GM18505 (cell line): ENCODE data around the gene KIRREL3.

Experiments
- ATAC-seq: cut with Tn5 transposase; IDR thresholded peaks from one replicate; pipeline ENCODE4 v1.9.1; 2021; ENCODE audit not compliant: unreplicated experiment
- POLR2A ChIP-seq: IDR thresholded peaks from 4 replicates; pipeline ENCODE4 v1.6.1; 2011; ENCODE audit warnings: borderline replicate concordance; ENCODE audit not compliant: insufficient read depth, insufficient read length; ENCODE audit errors: extremely low read depth

Gene KIRREL3

GRCh38 chr11:127000291-127000968, at the start of gene KIRREL3:
TSS of gene KIRREL3 (minus strand) at chr11:127000770.
- no peak for ATAC-seq
- no peak for TF ChIP-seq POLR2A

- TF ChIP-seq POLR2A: no peak
- no peak for ATAC-seq
Observed at GRCh38 chr11:127050186-127050585, 49.6 kb upstream of the KIRREL3 start.

DNA sequence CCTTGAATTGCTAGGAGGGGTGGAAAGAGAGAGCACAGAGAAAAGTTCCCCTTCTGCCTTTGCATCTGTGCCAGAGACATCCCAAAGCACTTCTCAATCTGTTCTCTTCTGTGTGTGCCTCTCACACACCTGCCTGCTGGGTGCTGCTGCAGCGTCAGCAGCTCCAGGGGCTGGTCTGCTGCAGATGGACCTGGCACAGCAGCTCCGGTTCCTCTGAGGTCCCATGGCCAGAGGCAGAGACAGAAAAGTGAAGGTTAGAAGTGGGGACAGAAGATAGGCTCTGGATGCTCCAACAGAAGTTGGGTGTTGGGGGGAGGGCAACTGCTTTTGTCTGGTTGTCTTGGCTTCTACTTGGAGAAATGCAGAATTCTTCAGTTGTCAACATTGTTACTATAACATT, 48.9 kb upstream of the KIRREL3 start:
- no peak for TF ChIP-seq POLR2A
- ATAC-seq: no peak

DNA sequence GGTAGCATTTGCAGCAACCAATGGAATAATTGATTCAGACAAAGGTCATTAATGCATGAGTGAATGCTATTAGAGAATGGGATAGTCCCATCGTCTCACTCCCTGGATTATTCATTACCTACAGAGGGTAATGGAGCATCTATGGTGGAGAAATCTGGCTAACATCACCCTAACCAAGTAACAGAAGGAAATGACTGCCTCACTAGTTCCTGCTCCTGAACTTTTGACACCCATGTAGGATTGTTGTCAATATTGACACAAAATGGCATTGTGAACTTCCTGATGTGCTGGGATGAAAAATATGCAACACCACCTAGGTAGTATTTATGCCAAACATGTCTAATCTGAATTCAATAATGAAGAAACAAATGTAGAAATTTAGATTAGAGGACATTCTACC, 44.0 kb upstream of the KIRREL3 start:
- ATAC-seq: no peak
- TF ChIP-seq POLR2A: no peak

DNA sequence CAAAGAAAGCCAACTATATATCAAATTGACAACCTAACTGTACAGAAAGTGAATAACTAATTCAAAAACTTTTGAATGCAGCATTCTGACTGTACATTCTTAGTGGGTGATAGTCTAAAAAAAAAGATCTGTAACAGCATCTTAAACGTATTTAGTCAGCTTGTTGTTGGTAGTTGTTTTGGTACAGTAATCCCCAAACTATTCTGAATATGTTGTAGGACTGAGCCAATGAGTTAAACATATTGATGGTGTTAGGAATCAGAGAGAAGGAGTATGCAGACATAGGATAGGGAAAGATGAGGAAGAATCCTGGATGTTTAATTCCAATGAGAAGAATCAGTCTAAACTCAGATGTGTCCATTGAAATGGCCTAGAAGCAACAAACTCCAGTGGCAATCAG, 41.9 kb upstream of the KIRREL3 start:
- ATAC-seq: no peak
- TF ChIP-seq POLR2A: no peak

GRCh38 chr11:127039591-127039990, 39.0 kb upstream of the KIRREL3 start:
- TF ChIP-seq POLR2A: no peak
- ATAC-seq: no peak

GRCh38 chr11:127037596-127037995, 37.0 kb upstream of the KIRREL3 start:
- ATAC-seq: no peak
- no peak for TF ChIP-seq POLR2A

GRCh38 chr11:127037001-127037400, 36.4 kb upstream of the KIRREL3 start:
- no peak for TF ChIP-seq POLR2A
- ATAC-seq: no peak

DNA sequence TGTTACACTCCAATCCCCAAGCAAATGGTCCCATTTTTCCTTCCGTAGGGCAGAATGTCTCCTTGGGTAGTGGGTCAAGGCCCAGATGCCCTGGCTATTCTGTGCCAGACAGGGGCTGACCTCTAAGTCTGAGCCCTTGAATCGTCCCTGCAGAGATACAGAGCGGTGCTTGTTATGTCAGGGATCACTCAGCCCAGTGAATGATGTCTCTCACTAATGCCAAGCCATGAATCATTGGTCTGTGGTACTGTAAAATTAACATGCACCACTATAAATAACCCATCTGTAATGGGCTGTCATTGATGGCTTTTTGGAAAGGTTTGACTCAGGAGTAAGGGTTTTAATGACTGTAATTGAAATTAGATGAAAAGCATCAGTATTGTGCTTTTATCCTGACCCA, 35.3 kb upstream of the KIRREL3 start:
- TF ChIP-seq POLR2A: no peak

GRCh38 chr11:127034973-127035372, 34.4 kb upstream of the KIRREL3 start:
- TF ChIP-seq POLR2A: no peak
- ATAC-seq: no peak

More for the DNA sequence above, 35.3 kb upstream of the KIRREL3 start:
- no peak for ATAC-seq

DNA sequence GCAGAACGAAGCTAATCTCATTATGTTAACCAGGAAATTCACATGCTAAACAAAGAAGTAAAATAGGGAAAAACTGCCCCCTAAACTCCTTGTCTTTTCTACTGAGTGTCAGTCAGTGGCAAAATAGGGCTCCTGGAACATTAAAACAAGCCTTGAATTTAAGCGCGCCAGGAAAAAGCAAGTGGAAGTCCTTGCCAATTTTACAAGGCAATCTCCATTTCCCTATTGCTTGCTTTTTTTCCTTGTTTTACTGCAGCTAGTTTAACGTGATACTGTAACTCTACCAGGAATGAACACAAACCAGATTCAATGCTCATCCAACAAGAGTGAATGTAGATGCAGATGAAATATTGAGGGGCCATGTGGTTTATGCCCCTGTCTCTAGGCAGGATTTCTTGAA, 28.1 kb upstream of the KIRREL3 start:
- no peak for TF ChIP-seq POLR2A
- ATAC-seq: no peak

- ATAC-seq: no peak
- TF ChIP-seq POLR2A: no peak
Observed at GRCh38 chr11:127027789-127028188, 27.2 kb upstream of the KIRREL3 start.

- TF ChIP-seq POLR2A: no peak
- no peak for ATAC-seq
Observed at GRCh38 chr11:127027000-127027399, 26.4 kb upstream of the KIRREL3 start.

DNA sequence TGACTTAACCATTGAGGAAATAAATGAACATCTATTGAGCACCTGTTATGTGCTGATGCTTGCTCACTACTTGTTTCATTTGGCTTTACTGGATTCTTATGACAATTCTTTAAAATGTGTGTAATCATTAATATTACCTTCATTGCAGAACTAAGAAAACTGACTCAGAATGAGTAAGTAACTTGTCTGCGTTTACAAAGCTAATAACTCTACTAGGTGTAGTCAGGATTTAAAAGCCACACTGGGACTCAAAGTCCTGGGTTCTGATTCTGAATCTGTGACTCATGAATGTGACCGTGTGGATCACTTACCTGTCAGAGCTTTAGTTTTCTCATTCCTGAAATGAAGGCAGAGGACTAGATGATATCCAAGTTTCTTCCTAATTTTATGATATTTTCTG, 23.4 kb upstream of the KIRREL3 start:
- ATAC-seq: no peak

More for the DNA sequence above, 23.4 kb upstream of the KIRREL3 start:
- TF ChIP-seq POLR2A: no peak
